H9 (cell line): ENCODE measurements around the gene MOXD1. TPM values are rescaled to one million over a fixed set of nuclear protein-coding genes. Genes with fewer than 3 reads are reported as not detected.

Experiments used
- DNase-seq: peaks from one replicate; pipeline ENCODE4 v3.0.0-alpha.2; 2017
- H2AFZ ChIP-seq: one replicate; pipeline ENCODE4 v1.6.1; 2013; ENCODE audit warnings: mild to moderate bottlenecking, low read length, control low read depth, moderate library complexity
- H2AK5ac ChIP-seq: 2 replicates; pipeline ENCODE4 v1.6.1; 2013; ENCODE audit warnings: low read length, control low read depth, mixed read lengths; ENCODE audit not compliant: insufficient read length
- H2BK120ac ChIP-seq: one replicate; pipeline ENCODE4 v1.6.1; 2013; ENCODE audit warnings: low read depth, mild to moderate bottlenecking, low read length, control low read depth, inconsistent platforms; ENCODE audit not compliant: poor library complexity, severe bottlenecking
- H2BK12ac ChIP-seq: 2 replicates; pipeline ENCODE4 v1.6.1; 2013; ENCODE audit warnings: low read length, control low read depth, mixed read lengths, low read depth; ENCODE audit not compliant: insufficient read length
- H2BK15ac ChIP-seq: 2 replicates; pipeline ENCODE4 v1.6.1; 2013; ENCODE audit warnings: low read depth, low read length, control low read depth
- H2BK20ac ChIP-seq: one replicate; pipeline ENCODE4 v1.6.1; 2013; ENCODE audit warnings: low read depth, mild to moderate bottlenecking, low read length, control low read depth, inconsistent platforms; ENCODE audit not compliant: poor library complexity, severe bottlenecking
- H2BK5ac ChIP-seq: 2 replicates; pipeline ENCODE4 v1.6.1; 2013; ENCODE audit warnings: low read length, control low read depth, mixed read lengths; ENCODE audit not compliant: insufficient read length
- H3K14ac ChIP-seq: 2 replicates; pipeline ENCODE4 v1.6.1; 2013; ENCODE audit warnings: low read length, control low read depth; ENCODE audit not compliant: insufficient read depth
- H3K18ac ChIP-seq: 2 replicates; pipeline ENCODE4 v1.6.1; 2013; ENCODE audit warnings: low read depth, mild to moderate bottlenecking, mixed read lengths, low read length, control low read depth; ENCODE audit not compliant: insufficient read length
- H3K23ac ChIP-seq: 2 replicates; pipeline ENCODE4 v1.6.1; 2013; ENCODE audit warnings: low read length, control low read depth, mixed read lengths, low read depth; ENCODE audit not compliant: insufficient read length
- H3K23me2 ChIP-seq: 2 replicates; pipeline ENCODE4 v1.6.1; 2013; ENCODE audit warnings: low read depth, mild to moderate bottlenecking, mixed read lengths, low read length, control low read depth; ENCODE audit not compliant: insufficient read length, poor library complexity, severe bottlenecking
- H3K27ac ChIP-seq: 2 replicates; pipeline ENCODE4 v1.5.1; 2013; ENCODE audit warnings: low read length, control low read depth, mixed read lengths, low read depth; ENCODE audit not compliant: insufficient read length
- H3K27me3 ChIP-seq: 2 replicates; pipeline ENCODE4 v1.6.1; 2013; ENCODE audit warnings: low read length, control low read depth, inconsistent platforms; ENCODE audit not compliant: insufficient read depth
- H3K4ac ChIP-seq: 2 replicates; pipeline ENCODE4 v1.6.1; 2013; ENCODE audit warnings: low read depth, mild to moderate bottlenecking, control low read depth, inconsistent platforms, low read length, moderate library complexity
- H3K4me1 ChIP-seq: 2 replicates; pipeline ENCODE4 v1.6.1; 2013; ENCODE audit warnings: low read length, control low read depth, inconsistent platforms; ENCODE audit not compliant: insufficient read depth
- H3K4me2 ChIP-seq: 2 replicates; pipeline ENCODE4 v1.6.1; 2013; ENCODE audit warnings: low read length, control low read depth, mixed read lengths; ENCODE audit not compliant: insufficient read length, insufficient read depth
- H3K56ac ChIP-seq: 2 replicates; pipeline ENCODE4 v1.6.1; 2013; ENCODE audit warnings: low read depth, mild to moderate bottlenecking, mixed read lengths, low read length, control low read depth; ENCODE audit not compliant: insufficient read length
- H3K79me1 ChIP-seq: 2 replicates; pipeline ENCODE4 v1.6.1; 2013; ENCODE audit warnings: low read depth, mild to moderate bottlenecking, moderate library complexity, low read length, control low read depth, inconsistent platforms; ENCODE audit not compliant: insufficient read depth, poor library complexity, severe bottlenecking
- H3K79me2 ChIP-seq: 2 replicates; pipeline ENCODE4 v1.6.1; 2013; ENCODE audit warnings: low read length, control low read depth, inconsistent platforms; ENCODE audit not compliant: insufficient read depth
- H3K9ac ChIP-seq: 2 replicates; pipeline ENCODE4 v1.6.1; 2013; ENCODE audit warnings: low read length, control low read depth, mixed read lengths; ENCODE audit not compliant: insufficient read length; ENCODE audit errors: extremely low read depth
- H3K9me3 ChIP-seq: one replicate; pipeline ENCODE4 v1.6.1; 2013; ENCODE audit warnings: low read depth, low read length, inconsistent platforms; ENCODE audit not compliant: control insufficient read depth
- H3T11ph ChIP-seq: one replicate; pipeline ENCODE4 v1.6.1; 2013; ENCODE audit warnings: mild to moderate bottlenecking, low read length, control low read depth, inconsistent platforms
- H4K20me1 ChIP-seq: one replicate; pipeline ENCODE4 v1.6.1; 2013; ENCODE audit not compliant: control insufficient read depth, insufficient read length, insufficient read depth
- H4K5ac ChIP-seq: 2 replicates; pipeline ENCODE4 v1.6.1; 2013; ENCODE audit warnings: low read depth, mild to moderate bottlenecking, mixed read lengths, low read length, control low read depth; ENCODE audit not compliant: insufficient read length
- H4K8ac ChIP-seq: replicated peaks from 2 replicates; pipeline ENCODE4 v1.6.1; 2013; ENCODE audit warnings: low read length, control low read depth, mixed read lengths, low read depth; ENCODE audit not compliant: insufficient read length
- H4K91ac ChIP-seq: 2 replicates; pipeline ENCODE4 v1.6.1; 2013; ENCODE audit warnings: low read depth, mild to moderate bottlenecking, moderate library complexity, mixed read lengths, low read length, control low read depth; ENCODE audit not compliant: insufficient read length
- H3K27ac Mint-ChIP-seq, 3 experiments: 2 replicates in 2 of 3; 3 replicates in 1 of 3; pipeline ENCODE4 v1.8.0; 2020 to 2021; ENCODE audit warnings: mixed read lengths in 3 of 3, mild to moderate bottlenecking in 1 of 3, moderate library complexity in 1 of 3
- H3K27me3 Mint-ChIP-seq: 2 replicates; pipeline ENCODE4 v1.8.0; 2021; ENCODE audit warnings: low read depth, mild to moderate bottlenecking, moderate library complexity, mixed read lengths
- H3K36me3 Mint-ChIP-seq, 3 experiments: 2 replicates in 2 of 3; 3 replicates in 1 of 3; pipeline ENCODE4 v1.8.0; 2020 to 2021; ENCODE audit warnings: low read depth in 3 of 3, mixed read lengths in 3 of 3; ENCODE audit not compliant: insufficient read depth in 1 of 3
- H3K4me1 Mint-ChIP-seq, 2 experiments: 2 replicates each; pipeline ENCODE4 v1.8.0; 2020; ENCODE audit warnings: mixed read lengths in 2 of 2
- H3K4me3 Mint-ChIP-seq, 2 experiments: 2 replicates in 1 of 2; 3 replicates in 1 of 2; pipeline ENCODE4 v1.8.0; 2020 to 2021; ENCODE audit warnings: mild to moderate bottlenecking in 2 of 2, mixed read lengths in 2 of 2, moderate library complexity in 1 of 2
- H3K9me3 Mint-ChIP-seq, 2 experiments: 2 replicates in 1 of 2; 3 replicates in 1 of 2; pipeline ENCODE4 v1.8.0; 2020; ENCODE audit warnings: mild to moderate bottlenecking in 2 of 2, mixed read lengths in 2 of 2, moderate library complexity in 1 of 2
- CTCF ChIP-seq: fragments of 200-600 bp; sonication (generic); conservative IDR thresholded peaks from 3 replicates; pipeline ENCODE4 v1.8.0; 2021; ENCODE audit warnings: antibody characterized with exemption, mild to moderate bottlenecking
- WGBS: extraction: QIAGEN DNeasy Blood & Tissue Kit; methylation state at CpG from one replicate; pipeline ENCODE4 v1.1.7; 2013; ENCODE audit warnings: missing lambda C conversion rate, low lambda C conversion rate, mixed read lengths; ENCODE audit not compliant: insufficient read length; ENCODE audit errors: extremely low coverage; 5-methylcytosine and 5-hydroxymethylcytosine counted together
- long read RNA-seq: library from polyadenylated mRNA; unstranded; transcript quantifications from one replicate; pipeline ENCODE4 v2.0.0, GENCODE V29; 2020
- total RNA-seq: library from RNA; stranded (reverse); gene quantifications from 2 replicates; pipeline ENCODE4 v1.2.1, GENCODE V29; 2021

The MOXD1 gene
- 2.3 and 2.5 TPM in 2 replicates for total RNA-seq
- long read RNA-seq, transcript MOXD1-202 (12 exons, 3,059 nt) = major isoform, 17 of 20 reads
- long read RNA-seq, partial matches to known transcripts = 1 of 20 reads
- long read RNA-seq, other reads (novel, unspliced or antisense) = 1 of 20 reads

GRCh38 chr6:132400883-132401617 is at the start of gene MOXD1:
Gene MOXD1, minus strand, starts transcription at chr6:132401475. Its CDS starts 49 bp downstream, at chr6:132401426.
- no peak within 1 kb of the TSS for H3K4ac ChIP-seq
- peak within 1 kb of the TSS; percentile 63 for H2AFZ ChIP-seq
- Mint-ChIP-seq H3K9me3 (no peaks in the 10 kb centered on the region), H3K27me3 (peaks cover 78% of the 10 kb centered on the region), H3K4me3 (peak within 1 kb of the TSS; percentile 75 to 88), H3K4me1 (peaks cover 8 to 20% of the 10 kb centered on the region in 2 experiments; a peak in 2 of 4 replicates), H3K27ac (no peak within 1 kb of the TSS), H3K36me3 (no peaks in the 10 kb centered on the region)
- H2BK20ac ChIP-seq = no peak within 1 kb of the TSS
- no peaks in the 10 kb centered on the region for H3K79me1 ChIP-seq
- no peak within 1 kb of the TSS for H2AK5ac ChIP-seq
- peak within 1 kb of the TSS; percentile 90 for H3K14ac ChIP-seq
- no peak within 1 kb of the TSS for H3T11ph ChIP-seq
- H3K23ac ChIP-seq = no peak within 1 kb of the TSS
- no peak within 1 kb of the TSS for H2BK15ac ChIP-seq
- H4K91ac ChIP-seq = no peak within 1 kb of the TSS
- TF ChIP-seq CTCF = no peak; the same call in 2 of the 3 replicates
- H3K56ac ChIP-seq = no peak within 1 kb of the TSS
- H2BK120ac ChIP-seq = no peak within 1 kb of the TSS
- no CpG with 5 or more reads among the region's 87 CpGs for WGBS
- peak within 1 kb of the TSS; percentile 4 for H3K9ac ChIP-seq
- H3K18ac ChIP-seq = peak within 1 kb of the TSS; percentile 86
- no peak within 1 kb of the TSS for H4K5ac ChIP-seq
- peak; percentile 59 for DNase-seq
- no peak within 1 kb of the TSS for H3K27ac ChIP-seq
- no peaks in the 10 kb centered on the region for H3K79me2 ChIP-seq
- H3K9me3 ChIP-seq = no peaks in the 10 kb centered on the region
- no peak within 1 kb of the TSS for H2BK12ac ChIP-seq
- H4K20me1 ChIP-seq = no peaks in the 10 kb centered on the region
- no peak within 1 kb of the TSS for H4K8ac ChIP-seq
- H3K27me3 ChIP-seq = peaks cover 21% of the 10 kb centered on the region
- H3K4me1 ChIP-seq = no peaks in the 10 kb centered on the region; the same call in 1 of the 2 replicates
- H2BK5ac ChIP-seq = no peak within 1 kb of the TSS
- H3K4me2 ChIP-seq = peak within 1 kb of the TSS; percentile 98
- peaks cover 12% of the 10 kb centered on the region for H3K23me2 ChIP-seq
